ENCODE results near the gene SLC38A1.

- no peak for TF ChIP-seq POLR2AphosphoS5 (IDR thresholded peaks at IDR 0.05; ENCODE audit: low read depth, low read length)
- TF ChIP-seq SIN3A (IDR thresholded peaks at IDR 0.05; ENCODE audit: borderline replicate concordance, insufficient read depth, low read length): no peak
These were observed 116.4 kb downstream of the SLC38A1 start for GRCh38 chr12:46152456-46152855.
